MM.1S (cell line): ENCODE results near the gene TBX6.

ENCODE experiments used
- EZH2 ChIP-seq: fragments of 300-600 bp; sonication (generic); optimal IDR thresholded peaks from 2 replicates; pipeline ENCODE3; 2017; ENCODE audit warnings: low read depth, mild to moderate bottlenecking, antibody characterized with exemption, low read length, mixed read lengths
- EZH2phosphoT487 ChIP-seq: fragments of 300-600 bp; sonication (generic); IDR thresholded peaks from 2 replicates; pipeline ENCODE4 v1.6.1; 2018; ENCODE audit warnings: antibody characterized with exemption, low read length
- TF ChIP-seq, protein P1 (sequence below): fragments of 300-600 bp; sonication (generic); IDR thresholded peaks from 2 replicates; pipeline ENCODE4 v1.5.1; 2016; ENCODE audit warnings: antibody characterized with exemption, low read length, mixed read lengths

- TF ChIP-seq, protein P1, sequence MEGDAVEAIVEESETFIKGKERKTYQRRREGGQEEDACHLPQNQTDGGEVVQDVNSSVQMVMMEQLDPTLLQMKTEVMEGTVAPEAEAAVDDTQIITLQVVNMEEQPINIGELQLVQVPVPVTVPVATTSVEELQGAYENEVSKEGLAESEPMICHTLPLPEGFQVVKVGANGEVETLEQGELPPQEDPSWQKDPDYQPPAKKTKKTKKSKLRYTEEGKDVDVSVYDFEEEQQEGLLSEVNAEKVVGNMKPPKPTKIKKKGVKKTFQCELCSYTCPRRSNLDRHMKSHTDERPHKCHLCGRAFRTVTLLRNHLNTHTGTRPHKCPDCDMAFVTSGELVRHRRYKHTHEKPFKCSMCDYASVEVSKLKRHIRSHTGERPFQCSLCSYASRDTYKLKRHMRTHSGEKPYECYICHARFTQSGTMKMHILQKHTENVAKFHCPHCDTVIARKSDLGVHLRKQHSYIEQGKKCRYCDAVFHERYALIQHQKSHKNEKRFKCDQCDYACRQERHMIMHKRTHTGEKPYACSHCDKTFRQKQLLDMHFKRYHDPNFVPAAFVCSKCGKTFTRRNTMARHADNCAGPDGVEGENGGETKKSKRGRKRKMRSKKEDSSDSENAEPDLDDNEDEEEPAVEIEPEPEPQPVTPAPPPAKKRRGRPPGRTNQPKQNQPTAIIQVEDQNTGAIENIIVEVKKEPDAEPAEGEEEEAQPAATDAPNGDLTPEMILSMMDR, result no peak
- TF ChIP-seq EZH2 (no peak), EZH2phosphoT487 (no peak)
Measured at GRCh38 chr16:30139583-30140481, 48.1 kb upstream of the TBX6 start.
